Adipose tissue (tissue), 3 donors: ENCODE measurements around the gene ACOT6. TPM values are rescaled to one million over a fixed set of nuclear protein-coding genes. Genes with fewer than 3 reads are reported as not detected.
"Not testable (repeated sequence)": the region's sequence is repeated elsewhere in the genome, so short reads cannot be mapped to it uniquely, and the experiment has no call there.

Source experiments
- H3K27ac ChIP-seq: one replicate; pipeline ENCODE4 v1.5.1; 2013; ENCODE audit warnings: low read depth, low read length
- WGBS, 3 donors: extraction: QIAGEN DNeasy Blood & Tissue Kit; methylation state at CpG; one replicate each; pipeline ENCODE4 v1.1.7; 2013; 5-methylcytosine and 5-hydroxymethylcytosine counted together
- polyA plus RNA-seq, 3 donors: library from polyadenylated mRNA; stranded (reverse); fragments of 200-250 nt; gene quantifications; one replicate each; pipeline ENCODE4 v1.2.3, GENCODE V29; 2013
- donor health status: healthy with polysubstance abuse.
- donor health status: Bipolar disorder and iron deficiency.
- donor health status: healthy.

The ACOT6 gene
- polyA plus RNA-seq, 3 donors: 0.19 to 0.34 TPM; not detected in 1

DNA sequence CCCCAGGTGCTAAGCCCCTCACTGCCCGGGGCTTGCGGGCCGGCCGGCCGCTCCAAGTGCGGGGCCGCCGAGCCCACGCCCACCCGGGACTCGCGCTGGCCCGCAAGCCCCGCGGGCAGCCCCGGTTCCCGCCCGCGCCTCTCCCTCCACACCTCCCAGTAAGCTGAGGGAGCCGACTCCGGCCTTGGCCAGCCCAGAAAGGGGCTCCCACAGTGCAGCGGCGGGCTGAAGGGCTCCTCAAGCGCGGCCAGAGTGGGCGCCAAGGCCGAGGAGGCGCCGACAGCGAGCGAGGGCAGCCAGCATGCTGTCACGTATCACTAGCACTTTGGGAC lies 21.7 kb upstream of the ACOT6 start:
- 95 to 97% (median 97%) methylated on average over 28 to 32 of the region's 32 CpGs for WGBS, 3 donors
- H3K27ac ChIP-seq: not testable (repeated sequence)

GRCh38 chr14:73591690-73592449 lies 20.4 kb upstream of the ACOT6 start, which contains the start of gene ACOT4:
TSS of gene ACOT4 (plus strand) at chr14:73591873. CDS start at chr14:73591960, 87 bp downstream.
- WGBS, 3 donors: 2 to 3% (median 2%) methylated on average over 88 to 89 of the region's 89 CpGs
- H3K27ac ChIP-seq: no peak within 1 kb of the TSS

- H3K27ac ChIP-seq: no peak overlapping the region
- 95 to 99% (median 96%) methylated on average over 9 of the region's 9 CpGs for WGBS, 3 donors
Measured at GRCh38 chr14:73594491-73594890, 17.8 kb upstream of the ACOT6 start.

DNA sequence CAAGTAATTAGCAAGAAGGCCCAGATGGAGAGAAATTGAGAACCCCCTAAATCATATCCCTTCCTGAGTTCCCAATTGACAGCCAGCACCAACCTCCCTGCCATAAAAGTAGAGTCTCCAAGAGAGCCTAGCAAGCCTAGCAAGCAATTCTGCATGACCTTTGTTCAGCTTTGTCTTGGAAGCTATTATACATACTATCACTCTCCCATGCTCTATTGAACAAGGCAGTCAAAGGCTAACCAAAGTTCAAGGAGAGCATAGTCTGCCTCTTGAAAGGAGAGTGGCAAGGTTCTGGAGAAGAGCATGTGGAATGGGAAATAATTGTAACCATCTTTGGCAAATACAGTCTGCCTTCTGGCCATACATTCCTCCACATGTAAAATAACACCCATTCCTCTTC lies 12.8 kb upstream of the ACOT6 start:
- H3K27ac ChIP-seq: no peak overlapping the region

DNA sequence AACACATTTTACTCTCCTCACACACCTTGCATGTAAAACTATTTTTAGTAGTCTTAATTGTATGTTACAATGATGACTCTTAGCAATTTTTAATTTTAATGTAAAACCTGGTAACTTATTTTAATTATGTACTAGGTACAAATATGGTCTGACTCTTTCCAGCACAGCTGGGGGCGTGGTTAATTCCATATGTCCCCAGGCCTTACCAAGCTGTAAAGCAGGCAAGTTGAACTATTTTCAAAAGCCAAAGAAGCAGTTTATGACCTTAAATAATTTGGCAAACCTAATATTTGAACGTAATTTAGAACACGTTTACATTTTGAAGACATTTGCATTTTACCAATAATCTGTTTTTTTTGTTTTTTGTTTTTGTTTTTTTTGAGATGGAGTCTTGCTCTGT lies 9.3 kb upstream of the ACOT6 start:
- WGBS, 3 donors: 85 to 92% (median 90%) methylated on average over 3 of the region's 3 CpGs
- no peak overlapping the region for H3K27ac ChIP-seq

GRCh38 chr14:73606271-73606670 lies 6.0 kb upstream of the ACOT6 start:
- 95 to 98% (median 97%) methylated on average over 3 of the region's 3 CpGs for WGBS, 3 donors
- no peak overlapping the region for H3K27ac ChIP-seq

DNA sequence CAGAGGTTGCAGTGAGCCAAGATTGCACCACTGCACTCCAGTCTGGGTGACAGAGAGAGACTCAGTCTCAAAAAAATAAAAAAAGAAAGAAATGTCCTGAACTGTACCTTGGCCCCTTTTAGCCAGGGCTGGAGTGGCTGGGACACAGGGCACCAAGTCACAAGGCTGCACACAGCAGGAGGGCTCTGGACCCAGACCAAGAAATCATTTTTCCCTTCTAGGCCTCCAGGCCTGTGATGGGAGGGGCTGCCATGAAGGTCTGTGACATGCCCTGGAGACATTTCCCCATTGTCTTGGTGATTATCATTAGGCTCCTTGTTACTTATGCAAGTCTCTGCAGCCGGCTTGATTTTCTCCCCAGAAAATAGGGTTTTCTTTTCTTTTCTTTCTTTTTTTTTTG lies 5.1 kb upstream of the ACOT6 start:
- 90 to 96% (median 95%) methylated on average over 1 of the region's 1 CpG for WGBS, 3 donors
- H3K27ac ChIP-seq: no peak overlapping the region

- no peak overlapping the region for H3K27ac ChIP-seq
- WGBS, 3 donors: 22 to 49% (median 25%) methylated on average over 2 of the region's 2 CpGs
Measured at GRCh38 chr14:73610687-73611086, 1.6 kb upstream of the ACOT6 start.

GRCh38 chr14:73613046-73613383 lies 698 bp downstream of the ACOT6 start:
- H3K27ac ChIP-seq: no peak overlapping the region
- WGBS, 3 donors: 4 to 5% (median 4%) methylated on average over 13 of the region's 13 CpGs

DNA sequence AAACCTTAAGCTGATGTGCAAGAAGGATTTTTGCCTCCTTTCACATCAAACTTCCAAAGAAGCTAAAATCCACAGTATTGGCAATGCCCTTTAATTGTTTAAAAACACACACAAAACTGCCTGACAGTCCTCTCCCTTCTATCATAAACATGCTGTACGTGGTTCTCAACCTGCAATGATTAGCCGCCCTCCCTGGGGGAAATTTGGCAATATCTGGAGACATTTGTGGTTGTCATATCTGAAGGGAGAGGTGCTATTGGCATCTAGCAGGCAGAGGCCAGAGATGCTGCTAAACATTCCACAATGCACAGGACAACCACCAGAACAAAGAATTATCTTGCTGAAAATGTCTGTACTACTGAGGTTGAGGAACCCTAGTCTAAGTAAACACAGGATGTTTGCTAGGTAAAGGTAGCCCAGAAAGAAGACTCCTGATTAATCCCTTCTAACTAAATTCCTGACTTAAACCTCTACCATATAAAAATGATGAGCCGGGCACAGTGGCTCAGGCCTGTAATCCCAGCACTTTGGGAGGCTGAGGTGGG lies 1.2 kb downstream of the ACOT6 start:
- 67 to 88% (median 69%) methylated on average over 3 of the region's 3 CpGs for WGBS, 3 donors
- no peak overlapping the region for H3K27ac ChIP-seq

- no peak overlapping the region for H3K27ac ChIP-seq
- 69 to 85% (median 81%) methylated on average over 4 of the region's 4 CpGs for WGBS, 3 donors
Measured at GRCh38 chr14:73616831-73617230, 4.5 kb downstream of the ACOT6 start.

DNA sequence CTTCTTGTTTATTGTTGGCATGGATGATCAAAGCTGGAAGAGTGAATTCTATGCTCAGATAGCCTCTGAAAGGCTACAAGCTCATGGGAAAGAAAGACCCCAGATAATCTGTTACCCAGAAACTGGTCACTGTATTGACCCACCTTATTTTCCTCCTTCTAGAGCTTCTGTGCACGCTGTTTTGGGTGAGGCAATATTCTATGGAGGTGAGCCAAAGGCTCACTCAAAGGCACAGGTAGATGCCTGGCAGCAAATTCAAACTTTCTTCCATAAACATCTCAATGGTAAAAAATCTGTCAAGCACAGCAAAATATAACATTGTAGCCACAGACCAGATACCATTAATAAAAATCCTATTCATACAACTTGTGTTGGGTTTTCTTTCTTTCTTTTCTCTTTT lies 7.2 kb downstream of the ACOT6 start:
- WGBS, 3 donors: 62 to 77% (median 67%) methylated on average over 1 of the region's 1 CpG
- H3K27ac ChIP-seq: no peak overlapping the region

DNA sequence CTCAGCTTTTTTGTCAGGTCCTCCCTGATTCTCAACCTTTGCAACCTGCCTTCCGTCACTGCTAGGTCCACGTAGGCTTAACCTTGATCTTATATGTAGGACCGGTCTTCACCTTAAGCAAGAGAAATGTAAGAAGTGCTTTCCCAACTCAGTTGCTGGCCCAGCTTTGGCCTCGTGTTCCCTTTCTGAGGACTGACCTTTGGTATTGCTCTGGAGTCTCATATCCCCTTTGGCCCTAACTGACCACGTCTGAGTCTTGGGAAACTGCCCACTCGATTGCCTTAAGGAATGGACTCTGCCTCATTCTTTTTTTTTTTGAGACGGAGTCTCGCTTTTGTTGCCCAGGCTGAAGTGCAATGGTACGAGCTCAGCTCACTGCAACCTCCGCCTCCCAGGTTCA lies 8.0 kb downstream of the ACOT6 start:
- 75 to 85% (median 80%) methylated on average over 10 of the region's 10 CpGs for WGBS, 3 donors
- no peak overlapping the region for H3K27ac ChIP-seq

DNA sequence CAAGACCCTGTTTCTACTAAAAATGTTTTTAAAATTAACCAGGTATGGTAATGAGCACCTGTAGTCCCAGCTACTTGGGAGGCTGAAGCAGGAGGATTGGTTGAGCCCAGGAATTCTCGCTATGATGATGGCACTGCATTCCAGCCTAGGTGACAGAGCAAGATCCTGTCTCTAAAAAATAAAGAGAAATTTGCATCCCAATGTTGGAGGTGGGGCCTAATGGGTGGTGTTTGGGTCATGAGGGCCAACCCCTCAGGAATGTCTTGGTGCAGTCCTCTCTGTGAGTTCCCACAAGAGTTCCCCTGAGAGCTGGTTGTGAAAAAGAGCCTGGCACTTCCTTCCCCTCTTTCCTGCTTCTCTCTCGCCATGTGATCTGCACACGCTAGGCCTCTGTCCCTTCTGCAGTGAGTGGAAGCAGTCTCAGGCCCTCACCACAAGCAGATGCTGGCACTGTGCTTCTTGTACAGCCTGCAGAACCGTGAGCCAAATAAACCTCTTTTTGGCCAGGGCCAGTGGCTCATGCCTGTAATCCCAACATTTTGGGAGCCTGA lies 11.3 kb downstream of the ACOT6 start:
- WGBS, 3 donors: 68 to 89% (median 80%) methylated on average over 4 of the region's 4 CpGs
- no peak overlapping the region for H3K27ac ChIP-seq

GRCh38 chr14:73625706-73626105 lies 13.4 kb downstream of the ACOT6 start:
- no peak overlapping the region for H3K27ac ChIP-seq
- 37 to 51% (median 50%) methylated on average over 1 of the region's 1 CpG for WGBS, 3 donors

GRCh38 chr14:73627151-73627558 lies 14.8 kb downstream of the ACOT6 start:
- H3K27ac ChIP-seq: no peak overlapping the region
- 81 to 92% (median 82%) methylated on average over 2 of the region's 2 CpGs for WGBS, 3 donors

GRCh38 chr14:73630009-73630780 lies 17.9 kb downstream of the ACOT6 start:
- WGBS, 3 donors: 86 to 91% (median 90%) methylated on average over 10 of the region's 10 CpGs
- no peak overlapping the region for H3K27ac ChIP-seq

DNA sequence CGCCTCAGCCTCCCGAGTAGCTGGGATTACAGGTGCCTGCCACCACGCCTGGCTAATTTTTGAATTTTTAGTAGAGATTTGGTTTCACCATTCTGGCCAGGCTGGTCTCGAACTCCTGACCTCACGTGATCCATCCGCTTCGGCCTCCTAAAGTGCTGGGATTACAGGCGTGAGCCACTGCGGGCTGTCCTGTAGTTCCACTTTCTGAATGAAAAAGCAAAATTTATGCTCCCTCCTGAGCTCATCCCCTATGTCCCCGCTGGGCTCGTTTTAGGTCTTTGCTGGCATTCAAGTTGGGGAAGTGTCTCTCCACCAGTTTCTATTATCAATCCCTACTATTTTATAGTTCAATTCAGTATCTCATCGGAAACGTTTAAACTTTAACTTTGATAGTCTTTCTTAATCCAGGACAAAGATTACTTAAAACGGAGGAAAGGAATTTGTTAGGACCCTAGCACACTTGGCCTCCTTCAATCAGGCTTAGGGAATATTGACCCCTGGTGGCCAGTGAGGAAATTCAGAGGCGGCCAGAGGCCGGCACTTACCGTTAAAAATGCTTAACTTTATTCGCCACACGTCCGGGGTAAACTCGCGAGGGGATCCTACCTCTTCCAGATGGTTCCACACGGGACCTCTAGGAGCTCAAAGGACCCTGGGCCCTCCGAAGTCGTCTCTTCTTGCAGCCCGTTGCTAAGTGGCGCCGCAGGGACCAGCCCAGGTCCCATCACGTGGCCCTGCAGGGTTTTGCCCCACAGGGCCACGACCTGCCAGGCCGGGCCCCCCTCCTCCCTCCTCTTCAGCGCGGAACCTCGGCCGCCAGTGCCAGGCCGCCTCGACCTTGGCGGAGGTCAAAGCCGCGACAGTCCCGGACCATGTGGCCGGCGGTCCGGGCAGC lies 21.0 kb downstream of the ACOT6 start:
- H3K27ac ChIP-seq: no peak overlapping the region
- WGBS, 3 donors: 10 to 16% (median 11%) methylated on average over 38 to 44 of the region's 44 CpGs
